ENCODE results near the gene RRM2.
"Not testable (repeated sequence)": the region's sequence is repeated elsewhere in the genome, so short reads cannot be mapped to it uniquely, and the experiment has no call there.

The RRM2 gene

GRCh38 chr2:10091182-10091888 is 31.2 kb upstream of the RRM2 start:
- DNase-seq: no peak

DNA sequence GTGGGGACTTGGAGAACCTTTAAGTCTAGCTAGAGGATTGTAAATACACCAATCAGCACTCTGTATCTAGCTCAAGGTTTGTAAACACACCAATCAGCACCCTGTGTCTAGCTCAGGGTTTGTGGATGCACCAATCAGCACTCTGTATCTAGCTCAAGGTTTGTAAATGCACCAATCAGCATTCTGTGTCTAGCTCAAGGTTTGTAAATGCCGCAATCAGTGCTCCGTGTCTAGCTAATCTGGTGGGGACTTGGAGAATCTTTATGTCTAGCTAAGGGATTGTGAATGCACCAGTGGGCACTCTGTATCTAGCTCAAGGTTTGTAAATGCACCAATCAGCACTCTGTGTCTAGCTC is 30.7 kb upstream of the RRM2 start:
- DNase-seq: not testable (repeated sequence)

DNA sequence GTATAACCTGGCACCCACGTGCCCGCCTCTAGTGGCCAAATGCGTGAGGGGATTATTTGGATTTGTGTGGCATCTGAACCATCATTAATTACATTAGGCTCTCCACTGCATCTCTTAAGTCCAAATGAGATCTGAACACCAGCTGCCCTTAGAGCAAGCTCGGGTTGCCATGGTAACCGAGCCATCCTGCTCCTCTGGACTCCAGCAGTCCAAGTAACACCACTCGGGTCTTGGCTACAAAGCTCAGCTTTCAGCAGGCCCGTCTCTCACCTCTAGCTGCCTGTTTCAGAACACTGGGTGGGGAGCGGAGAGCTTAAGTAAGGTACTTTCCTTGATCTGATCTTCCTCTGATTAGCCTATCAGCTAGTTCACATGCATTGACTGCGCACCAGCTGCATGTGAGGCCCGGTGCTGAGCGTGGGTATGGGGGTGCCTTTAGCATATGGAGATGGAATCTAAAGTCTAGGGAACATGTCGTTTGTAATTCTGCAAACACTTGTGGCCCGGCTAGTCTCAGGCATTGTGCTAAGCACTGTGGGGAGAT is 28.2 kb upstream of the RRM2 start:
- DNase-seq: no peak

GRCh38 chr2:10095175-10095574 is 27.4 kb upstream of the RRM2 start:
- DNase-seq: no peak

DNA sequence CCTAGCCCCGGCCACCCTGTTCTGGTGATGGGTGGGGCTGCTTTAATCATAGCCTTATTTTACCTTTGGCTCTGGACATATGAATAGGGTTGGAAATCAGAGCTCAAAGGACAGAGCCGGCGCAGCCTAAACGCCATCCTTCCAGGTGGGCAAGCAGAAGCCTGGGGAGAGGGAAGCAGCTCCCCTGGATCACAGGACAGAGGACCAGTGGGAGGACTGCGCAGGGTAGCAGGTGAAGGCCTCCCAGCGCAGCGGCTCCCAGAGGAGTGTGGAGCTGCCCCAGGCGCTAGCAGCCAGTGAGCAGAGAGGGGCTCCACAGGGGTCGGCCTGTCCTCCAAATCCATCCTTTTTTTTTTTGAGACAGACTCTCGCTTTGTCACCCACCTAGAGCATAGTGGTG is 25.9 kb upstream of the RRM2 start:
- DNase-seq: no peak

GRCh38 chr2:10097352-10098148 is 25.0 kb upstream of the RRM2 start:
- DNase-seq: peak; percentile 39

GRCh38 chr2:10101491-10101890 is 21.0 kb upstream of the RRM2 start:
- no peak for DNase-seq

- DNase-seq: no peak
Measured at GRCh38 chr2:10103179-10103578, 19.4 kb upstream of the RRM2 start.

DNA sequence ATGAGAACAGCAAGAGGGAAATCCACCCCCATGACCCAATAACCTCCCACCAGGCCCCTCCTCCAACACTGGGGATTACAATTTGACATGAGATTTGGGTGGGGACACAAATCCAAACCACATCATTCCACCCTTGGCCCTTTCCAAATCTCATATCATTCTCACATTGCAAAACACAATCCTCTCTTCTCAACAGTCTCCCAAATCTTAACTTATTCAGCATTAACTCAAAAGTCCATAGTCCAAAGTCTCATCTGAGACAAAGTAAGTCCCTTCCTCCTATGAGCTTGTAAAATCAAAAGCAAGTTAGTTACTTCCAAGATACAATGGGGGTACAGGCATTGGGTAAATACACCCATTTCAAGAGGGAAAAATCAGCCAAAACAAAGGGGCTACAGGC is 17.6 kb upstream of the RRM2 start:
- DNase-seq: not testable (repeated sequence)

- DNase-seq: no peak
Measured at GRCh38 chr2:10109311-10109710, 13.2 kb upstream of the RRM2 start.

DNA sequence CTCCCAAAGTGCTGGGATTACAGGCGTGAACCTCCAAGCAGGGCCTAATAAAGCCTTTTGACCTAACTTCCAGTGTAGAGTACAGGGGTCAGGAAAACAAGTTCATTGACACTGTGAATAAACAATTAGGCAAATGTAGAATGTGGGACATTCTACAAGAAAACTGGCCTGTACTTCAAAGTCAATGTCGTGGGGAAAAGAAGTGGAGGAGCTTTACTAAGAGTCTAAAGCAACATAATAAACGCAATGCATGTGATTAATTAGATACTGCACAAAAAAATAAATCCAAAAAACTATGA is 3.6 kb upstream of the RRM2 start:
- no peak for DNase-seq

GRCh38 chr2:10119601-10120157 is 2.9 kb upstream of the RRM2 start:
- no peak for DNase-seq

DNA sequence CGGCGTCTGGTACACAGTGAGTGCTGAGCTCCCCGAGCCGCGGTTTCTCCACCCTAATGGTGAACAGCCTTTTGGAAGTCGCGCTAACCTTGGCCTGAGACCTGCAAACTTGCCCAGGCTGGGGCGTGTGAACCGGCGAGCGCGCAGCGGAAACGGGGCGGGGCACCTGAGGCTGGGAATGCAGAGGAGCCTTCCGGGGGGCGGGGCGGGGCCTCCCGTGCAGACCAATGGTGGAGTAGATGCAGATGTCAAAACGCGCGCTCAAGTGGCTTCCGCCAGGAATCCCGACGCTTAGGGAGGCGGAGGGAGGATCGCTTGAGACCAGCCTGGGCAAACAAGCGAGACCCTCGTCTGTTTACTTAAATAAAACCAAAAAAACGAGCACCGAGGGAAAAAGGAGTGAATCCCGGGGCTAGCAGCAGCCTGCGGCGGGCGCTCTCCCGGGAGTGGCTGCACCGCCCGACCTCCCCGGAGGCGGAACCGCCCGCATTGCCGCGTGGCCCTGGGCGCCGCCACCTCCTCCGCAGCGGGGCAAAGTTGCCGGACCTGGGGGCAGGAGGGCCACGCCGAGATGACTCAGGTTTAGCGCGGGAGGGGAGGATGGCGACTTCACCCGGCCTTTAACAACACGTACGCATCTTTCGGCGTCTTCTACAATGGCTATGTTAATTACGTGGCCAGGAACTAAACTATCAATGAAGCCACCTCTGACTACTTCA is 2.2 kb upstream of the RRM2 start:
- peak; percentile 91 for DNase-seq

DNA sequence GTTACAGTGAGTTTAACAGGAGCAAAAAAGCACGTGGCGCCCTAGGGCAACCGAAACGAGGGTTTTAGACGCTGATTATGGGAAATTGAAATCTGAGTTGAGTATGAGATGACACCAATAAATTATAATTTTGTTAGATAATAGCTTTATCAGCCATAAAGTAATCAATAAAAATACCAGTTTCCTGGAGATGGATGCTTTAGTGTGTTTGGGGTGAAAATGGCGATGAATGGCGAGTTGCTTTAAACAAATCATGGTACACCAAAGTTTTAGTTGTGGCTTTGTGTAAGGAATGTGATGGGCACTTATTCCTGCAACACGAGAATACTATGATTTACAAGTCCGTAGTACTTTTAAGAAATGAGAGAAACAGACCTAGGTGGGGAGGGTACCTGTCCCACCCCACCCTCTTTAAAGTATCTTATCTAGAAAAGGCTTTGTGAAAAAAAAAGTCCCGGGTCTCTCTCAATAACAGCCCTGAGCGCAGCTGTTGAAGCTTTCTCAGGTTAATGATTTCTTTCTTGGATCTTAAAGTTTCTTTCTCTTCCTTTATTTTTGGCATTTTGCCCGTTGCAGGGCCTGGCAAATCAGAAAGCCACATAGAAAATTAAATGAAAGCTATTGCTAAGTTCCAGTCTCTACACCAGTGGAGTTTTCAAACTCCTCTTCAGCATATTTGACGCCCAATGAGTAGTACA is 1.5 kb upstream of the RRM2 start:
- DNase-seq: peak; percentile 41

- no peak for DNase-seq
Measured at GRCh38 chr2:10123281-10123680, 742 bp downstream of the RRM2 start.

DNA sequence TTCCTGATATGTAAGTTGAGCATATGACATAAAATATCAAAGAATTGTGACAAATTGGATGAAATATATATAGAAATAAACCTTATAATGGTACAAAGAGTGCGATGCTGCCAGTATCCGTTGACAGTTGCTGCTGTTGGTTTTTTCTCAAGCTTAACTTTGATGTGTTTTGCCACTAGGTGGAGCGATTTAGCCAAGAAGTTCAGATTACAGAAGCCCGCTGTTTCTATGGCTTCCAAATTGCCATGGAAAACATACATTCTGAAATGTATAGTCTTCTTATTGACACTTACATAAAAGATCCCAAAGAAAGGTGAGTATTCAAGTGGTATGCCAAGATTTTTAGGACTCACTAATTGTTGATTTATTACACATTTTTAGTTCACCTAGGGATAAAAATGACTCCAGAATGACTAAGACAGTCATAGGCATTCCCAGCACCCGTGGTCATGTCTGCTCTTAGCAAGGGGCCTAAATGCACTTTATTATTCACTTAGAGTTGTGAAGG is 2.1 kb downstream of the RRM2 start:
- DNase-seq: peak; percentile 74

DNA sequence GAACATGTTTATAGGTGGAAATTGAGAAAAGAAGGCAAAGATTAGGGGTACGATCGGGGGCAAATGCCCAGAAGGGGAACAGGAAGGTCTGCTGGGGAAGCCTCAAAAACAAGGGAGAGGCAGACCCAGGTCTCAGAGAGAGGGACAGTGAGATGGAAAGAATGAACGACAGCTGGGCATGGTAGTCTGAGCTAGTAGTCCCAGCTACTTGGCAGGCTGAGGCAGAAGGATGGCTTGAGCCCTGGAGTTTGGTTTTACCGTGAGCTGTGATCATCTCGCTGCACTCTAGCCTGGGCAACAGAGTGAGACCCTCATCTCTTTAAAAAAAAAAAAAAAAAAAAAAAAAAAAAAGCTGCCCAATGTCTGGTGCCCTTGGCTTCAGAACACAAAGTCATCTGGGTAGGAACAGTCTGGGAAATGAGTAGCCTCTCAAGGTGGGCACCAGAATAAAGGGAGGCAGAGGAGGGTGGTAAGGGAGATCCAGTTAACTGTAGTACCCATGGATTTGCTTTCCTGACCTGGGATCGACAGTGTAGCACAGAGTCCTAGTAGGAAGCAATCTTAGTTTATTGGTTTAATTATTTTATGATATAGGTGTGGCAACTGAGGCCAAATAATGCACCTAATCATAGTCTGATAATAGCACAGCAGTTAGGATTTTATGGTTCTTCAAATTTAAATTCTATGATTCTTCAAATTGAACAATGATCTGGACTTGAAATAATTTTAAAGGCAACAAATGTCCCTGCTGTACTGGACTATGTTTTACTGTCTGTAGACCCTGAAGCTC is 3.5 kb downstream of the RRM2 start:
- no peak for DNase-seq

GRCh38 chr2:10126632-10127026 is 4.1 kb downstream of the RRM2 start:
- no peak for DNase-seq

DNA sequence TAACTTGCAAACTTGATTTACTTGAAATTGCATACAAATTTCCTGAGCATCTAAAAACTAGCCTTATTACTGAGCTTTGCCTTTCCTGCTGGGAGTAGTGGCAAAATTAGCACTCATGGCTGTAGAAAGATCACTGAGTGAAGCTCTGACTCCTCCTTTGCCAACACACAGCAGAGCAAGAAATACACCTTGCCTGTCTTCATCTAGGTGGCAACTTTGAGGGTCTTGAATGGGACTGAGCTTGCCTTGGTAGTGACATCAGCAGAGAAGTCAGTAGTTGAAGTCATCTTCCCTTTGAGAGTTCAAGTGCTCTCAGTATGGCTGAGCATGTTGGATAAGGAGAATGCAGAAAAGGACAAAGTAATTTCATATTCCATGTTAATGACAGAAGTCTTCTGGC is 5.9 kb downstream of the RRM2 start:
- no peak for DNase-seq

DNA sequence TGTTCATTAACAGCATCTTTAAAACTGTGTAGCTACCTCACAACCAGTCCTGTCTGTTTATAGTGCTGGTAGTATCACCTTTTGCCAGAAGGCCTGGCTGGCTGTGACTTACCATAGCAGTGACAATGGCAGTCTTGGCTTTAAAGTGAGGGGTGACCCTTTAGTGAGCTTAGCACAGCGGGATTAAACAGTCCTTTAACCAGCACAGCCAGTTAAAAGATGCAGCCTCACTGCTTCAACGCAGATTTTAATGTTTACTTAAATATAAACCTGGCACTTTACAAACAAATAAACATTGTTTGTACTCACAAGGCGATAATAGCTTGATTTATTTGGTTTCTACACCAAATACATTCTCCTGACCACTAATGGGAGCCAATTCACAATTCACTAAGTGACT is 7.0 kb downstream of the RRM2 start:
- no peak for DNase-seq

DNA sequence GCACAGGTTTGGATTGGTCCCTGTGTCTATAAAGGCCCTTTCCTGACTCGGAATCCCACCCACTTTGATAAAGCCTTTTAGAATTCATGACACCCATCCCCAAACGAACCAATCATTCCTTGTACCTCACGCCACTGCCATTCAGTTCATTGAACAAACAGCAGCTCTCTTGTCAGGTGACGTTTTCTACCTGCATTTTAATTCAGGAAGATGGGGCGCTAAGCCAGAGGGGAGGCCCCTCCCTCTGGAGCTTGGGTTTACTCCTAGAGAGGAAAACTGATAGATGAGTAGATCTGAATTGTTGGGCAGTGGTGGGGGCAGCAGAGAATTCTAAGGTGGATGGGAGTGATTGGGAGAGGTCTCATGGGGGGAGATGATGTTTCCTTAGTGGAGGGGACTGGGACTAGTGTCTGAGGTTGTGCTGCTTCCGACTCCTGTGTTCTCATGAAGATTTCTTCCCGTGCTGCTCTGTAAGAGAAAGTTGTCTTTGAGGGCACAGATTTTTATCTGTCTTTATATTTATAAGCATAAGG is 9.6 kb downstream of the RRM2 start:
- no peak for DNase-seq

DNA sequence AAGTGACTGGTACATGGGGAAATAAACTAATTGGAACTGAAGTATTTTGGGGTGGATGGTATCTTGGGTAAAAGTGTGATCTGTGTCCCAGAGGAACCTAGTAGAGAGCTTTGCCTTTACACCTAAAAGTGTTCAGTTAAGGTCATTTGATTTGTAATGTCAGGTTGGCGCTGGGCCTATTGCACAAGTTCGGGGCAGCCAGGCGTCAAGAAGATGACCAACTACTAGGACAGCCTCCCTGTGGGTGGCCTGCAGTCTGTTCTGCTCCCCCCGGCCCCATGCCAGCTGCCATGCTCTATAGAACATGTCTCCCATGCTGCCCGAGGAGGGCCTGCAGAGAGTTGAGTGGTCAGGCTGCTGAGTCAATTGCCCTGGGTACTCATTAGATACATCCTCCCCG is 10.1 kb downstream of the RRM2 start:
- no peak for DNase-seq
